Liver (tissue), 3 donors: ENCODE results near the gene SPATA46.

Experiments
- ATF3 ChIP-seq: IDR thresholded peaks from 2 replicates; pipeline ENCODE4 v1.6.1; 2016; ENCODE audit warnings: antibody characterized with exemption
- CTCF ChIP-seq: fragments of 150-350 bp; IDR thresholded peaks from 2 replicates; pipeline ENCODE4 v1.5.1; 2017; ENCODE audit warnings: improper control_type of control experiment, low read depth, low read length; ENCODE audit not compliant: missing input control
- FOXA2 ChIP-seq: IDR thresholded peaks from 2 replicates; pipeline ENCODE4 v1.6.1; 2016; ENCODE audit warnings: antibody characterized with exemption
- GABPA ChIP-seq, 2 donors: IDR thresholded peaks in 1 of 2; conservative IDR thresholded peaks in 1 of 2; 2 replicates each; pipeline ENCODE4 v1.6.1; 2016; ENCODE audit warnings: antibody characterized with exemption in 2 of 2, mild to moderate bottlenecking in 1 of 2, moderate library complexity in 1 of 2
- JUND ChIP-seq, 2 donors: IDR thresholded peaks; 2 replicates each; pipeline ENCODE4 v1.6.1; 2016; ENCODE audit warnings: antibody characterized with exemption in 2 of 2
- MAX ChIP-seq: IDR thresholded peaks from 2 replicates; pipeline ENCODE4 v1.6.1; 2016; ENCODE audit warnings: antibody characterized with exemption
- RAD21 ChIP-seq, 2 donors: IDR thresholded peaks; 2 replicates each; pipeline ENCODE4 v1.6.1; 2016; ENCODE audit warnings: antibody characterized with exemption in 2 of 2, mild to moderate bottlenecking in 2 of 2
- REST ChIP-seq: IDR thresholded peaks from 2 replicates; pipeline ENCODE4 v1.6.1; 2016; ENCODE audit warnings: antibody characterized with exemption, mild to moderate bottlenecking
- SP1 ChIP-seq: IDR thresholded peaks from 2 replicates; pipeline ENCODE4 v1.6.1; 2018; ENCODE audit warnings: antibody characterized with exemption, mild to moderate bottlenecking
- TAF1 ChIP-seq: conservative IDR thresholded peaks from 2 replicates; pipeline ENCODE4 v1.6.1; 2016; ENCODE audit warnings: antibody characterized with exemption, mild to moderate bottlenecking
- ZBTB33 ChIP-seq: IDR thresholded peaks from 2 replicates; pipeline ENCODE4 v1.6.1; 2016; ENCODE audit warnings: antibody characterized with exemption
- donor health status: healthy.
- donor health status: healthy.

- TF ChIP-seq TAF1 (no peak), CTCF (no peak), ATF3 (no peak), GABPA (IDR thresholded peaks at IDR 0.05 in 1 of 2, conservative IDR thresholded peaks at IDR 0.05 in 1 of 2) (no peak), REST (no peak), RAD21 (IDR thresholded peaks at IDR 0.05) (no peak), JUND (IDR thresholded peaks at IDR 0.05) (no peak), ZBTB33 (no peak), SP1 (no peak), MAX (no peak), FOXA2 (no peak)
Observed at GRCh38 chr1:162373072-162373427, 3.6 kb downstream of the SPATA46 start.
